Testis (tissue), 2 donors: ENCODE measurements around the gene PSTPIP1.

Experiments
- CTCF ChIP-seq, 3 experiments: fragments of 450-650 bp in 2 of 3; fragments of 200-600 bp in 1 of 3; sonication (generic) in 1 of 3; IDR thresholded peaks; one replicate each; pipeline ENCODE4 v1.5.1; 2016 to 2019; ENCODE audit warnings: antibody characterized with exemption in 3 of 3, mild to moderate bottlenecking in 2 of 3, moderate library complexity in 1 of 3
- POLR2A ChIP-seq: fragments of 450-650 bp; IDR thresholded peaks from one replicate; pipeline ENCODE4 v1.6.1; 2017; ENCODE audit warnings: antibody characterized with exemption, mild to moderate bottlenecking, moderate library complexity

GRCh38 chr15:77074350-77074749 lies 79.4 kb downstream of the PSTPIP1 start:
- TF ChIP-seq CTCF (IDR thresholded peaks at IDR 0.05), result no peak
- TF ChIP-seq POLR2A, result no peak
